Tibial nerve (tissue), 3 donors: ENCODE data around the gene FAM174C.

Experiments
- CTCF ChIP-seq, 5 experiments: fragments of 200-600 bp in 3 of 5; fragments of 450-650 bp in 2 of 5; sonication (generic) in 3 of 5; IDR thresholded peaks; one replicate each; pipeline ENCODE4 v1.5.1; 2016 to 2019; ENCODE audit warnings: antibody characterized with exemption in 5 of 5, mild to moderate bottlenecking in 3 of 5, moderate library complexity in 2 of 5
- POLR2A ChIP-seq, 2 donors: fragments of 450-650 bp; IDR thresholded peaks; one replicate each; pipeline ENCODE4 v1.6.1; 2017; ENCODE audit warnings: antibody characterized with exemption in 2 of 2, mild to moderate bottlenecking in 2 of 2, moderate library complexity in 2 of 2

- TF ChIP-seq POLR2A (IDR thresholded peaks at IDR 0.05) (no peak), CTCF (IDR thresholded peaks at IDR 0.05) (no peak)
These were observed 11.4 kb downstream of the FAM174C start for GRCh38 chr19:1286487-1287353.
